ENCODE data around the gene SIGLEC11. TPM values are rescaled to one million over a fixed set of nuclear protein-coding genes. Genes with fewer than 3 reads are reported as not detected.
A peak's percentile ranks its signal among the peaks of the same experiment; 100 is the strongest.

The SIGLEC11 gene
- total and polyA plus RNA-seq, 2 experiments from 2014 or later, result not detected

GRCh38 chr19:49949742-49950589, 11.0 kb downstream of the SIGLEC11 start:
- Histone ChIP-seq H3K27ac (ENCODE audit: low read depth) (no peak overlapping the region), H3F3A (replicated peaks; ENCODE audit: low read depth) (no peaks in the 10 kb centered on the region), H3K9me2 (ENCODE audit: insufficient read depth) (no peaks in the 10 kb centered on the region), H3K27me3 (ENCODE audit: insufficient read depth) (no peaks in the 10 kb centered on the region), H3K4me3 (no peak overlapping the region), H3K4me1 (ENCODE audit: insufficient read depth) (peaks cover 14% of the 10 kb centered on the region; the same call in 1 of the 2 replicates), H4K20me1 (replicated peaks; ENCODE audit: insufficient read depth) (no peaks in the 10 kb centered on the region), H3K4me2 (no peak overlapping the region), H2AFZ (no peak overlapping the region), H3K79me2 (replicated peaks; ENCODE audit: insufficient read depth) (no peaks in the 10 kb centered on the region), H3K36me3 (ENCODE audit: insufficient read depth) (no peaks in the 10 kb centered on the region)
- no peak for ATAC-seq
- peaks cover 20% of the 10 kb centered on the region for H3K4me1 Mint-ChIP-seq
- TF ChIP-seq REST (IDR thresholded peaks at IDR 0.05; ENCODE audit: unreplicated experiment), result no peak
- TF ChIP-seq CTCF (conservative IDR thresholded peaks at IDR 0.05; ENCODE audit: low read depth in 2 of 2), result no peak
- no peak for TF ChIP-seq EZH2 (IDR thresholded peaks at IDR 0.05; ENCODE audit: low read depth, unreplicated experiment)
- no peak for TF ChIP-seq POLR2AphosphoS5 (IDR thresholded peaks at IDR 0.05; ENCODE audit: low read depth)
- no peak for TF ChIP-seq JUNB (IDR thresholded peaks at IDR 0.05; ENCODE audit: unreplicated experiment)
- TF ChIP-seq ETS1 (IDR thresholded peaks at IDR 0.05), result no peak
- TF ChIP-seq EZH2phosphoT487 (IDR thresholded peaks at IDR 0.05; ENCODE audit: unreplicated experiment), result no peak
- H3K27ac Mint-ChIP-seq, result no peak overlapping the region
- H3K36me3 Mint-ChIP-seq (ENCODE audit: low read depth), result no peaks in the 10 kb centered on the region; the same call in 2 of the 3 replicates
- H3K4me3 Mint-ChIP-seq, result no peak overlapping the region
- peaks cover 15% of the 10 kb centered on the region for H3K9me3 Mint-ChIP-seq
- H3K27me3 Mint-ChIP-seq (ENCODE audit: insufficient read depth, low read depth, poor library complexity), result peaks cover 14% of the 10 kb centered on the region
- DNase-seq (ENCODE audit: low spot score), result no peak

GRCh38 chr19:49946415-49946814, 14.6 kb downstream of the SIGLEC11 start:
- ATAC-seq, result peak; percentile 35; the same call in 2 of the 3 replicates
- TF ChIP-seq CREB1 (CRISPR knock-in tag; IDR thresholded peaks at IDR 0.05; ENCODE audit: low read depth) (no peak), REST (IDR thresholded peaks at IDR 0.05; ENCODE audit: unreplicated experiment) (no peak), POLR2AphosphoS5 (IDR thresholded peaks at IDR 0.05; ENCODE audit: low read depth) (no peak), STAT1 (IDR thresholded peaks at IDR 0.05; ENCODE audit: unreplicated experiment) (no peak), JUNB (IDR thresholded peaks at IDR 0.05; ENCODE audit: unreplicated experiment) (no peak), EZH2phosphoT487 (IDR thresholded peaks at IDR 0.05; ENCODE audit: unreplicated experiment) (no peak), ZNF114 (CRISPR knock-in tag; IDR thresholded peaks at IDR 0.05) (no peak), NANOG (IDR thresholded peaks at IDR 0.05; ENCODE audit: borderline replicate concordance) (no peak)

More at GRCh38 chr19:49946415-49946814, 14.6 kb downstream of the SIGLEC11 start:
- Mint-ChIP-seq H3K36me3 (ENCODE audit: low read depth) (no peaks in the 10 kb centered on the region), H3K9me3 (peaks cover 9% of the 10 kb centered on the region), H3K27ac (no peak overlapping the region), H3K4me3 (no peak overlapping the region), H3K4me1 (no peaks in the 10 kb centered on the region), H3K27me3 (ENCODE audit: insufficient read depth, low read depth, poor library complexity) (peaks cover 6% of the 10 kb centered on the region)
- no peaks in the 10 kb centered on the region for H3K36me3 ChIP-seq (ENCODE audit: insufficient read depth)
- no peaks in the 10 kb centered on the region for H3F3A ChIP-seq (replicated peaks; ENCODE audit: low read depth)
- no peak overlapping the region for H3K4me2 ChIP-seq
- H4K20me1 ChIP-seq (replicated peaks; ENCODE audit: insufficient read depth), result no peaks in the 10 kb centered on the region
- H3K79me2 ChIP-seq (replicated peaks; ENCODE audit: insufficient read depth), result no peaks in the 10 kb centered on the region
- peak; percentile 50 for DNase-seq (ENCODE audit: low spot score)
- no peaks in the 10 kb centered on the region for H3K4me1 ChIP-seq (ENCODE audit: insufficient read depth)
- no peak overlapping the region for H3K4me3 ChIP-seq
- no peak overlapping the region for H3K27ac ChIP-seq (ENCODE audit: low read depth)
- no peaks in the 10 kb centered on the region for H3K9me2 ChIP-seq (ENCODE audit: insufficient read depth)
- H2AFZ ChIP-seq, result no peak overlapping the region
- H3K27me3 ChIP-seq (ENCODE audit: insufficient read depth), result no peaks in the 10 kb centered on the region
